ENCODE data around the gene GCN1.
A peak's percentile ranks its signal among the peaks of the same experiment; 100 is the strongest.

GCN1 gene

DNA sequence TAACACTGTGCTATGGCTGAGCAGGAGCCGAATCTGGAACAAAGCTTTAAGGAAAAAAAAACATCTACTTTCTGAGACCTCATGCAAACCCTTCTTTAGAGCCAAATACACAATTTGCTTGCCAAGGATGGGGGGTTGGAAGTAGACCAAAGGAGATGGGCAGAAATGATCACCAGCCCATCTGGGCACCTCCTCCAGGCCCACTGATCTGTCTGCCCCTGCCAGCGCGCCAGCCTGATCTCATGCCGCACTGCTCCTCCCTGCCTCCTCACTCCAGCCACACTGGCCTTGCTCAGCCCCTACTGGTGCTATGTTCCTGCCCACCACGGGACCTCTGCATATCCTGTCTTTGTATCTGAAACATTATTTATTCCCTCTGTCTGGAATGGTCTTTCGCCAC lies 53.2 kb downstream of the GCN1 start:
- DNase-seq: no peak

DNA sequence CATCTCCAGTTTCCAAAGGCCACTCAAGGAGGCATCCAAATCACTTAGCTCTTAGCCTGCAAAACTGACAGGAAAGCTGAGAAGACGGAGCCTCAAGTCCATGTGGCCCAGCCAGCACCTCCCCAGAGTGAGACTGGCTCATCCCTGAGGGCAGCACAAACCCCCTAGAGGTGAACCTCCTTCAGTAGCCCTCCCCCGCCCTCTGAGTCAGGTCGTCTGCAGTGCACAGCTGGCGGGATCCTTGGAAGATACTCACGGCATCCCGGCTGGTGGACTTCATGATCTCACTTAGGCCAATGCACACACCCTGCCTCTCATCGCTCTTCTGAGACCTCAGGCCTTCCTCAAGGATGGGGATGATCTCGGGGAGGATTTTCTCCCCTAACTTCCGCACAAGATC lies 53.9 kb downstream of the GCN1 start:
- DNase-seq: no peak

DNA sequence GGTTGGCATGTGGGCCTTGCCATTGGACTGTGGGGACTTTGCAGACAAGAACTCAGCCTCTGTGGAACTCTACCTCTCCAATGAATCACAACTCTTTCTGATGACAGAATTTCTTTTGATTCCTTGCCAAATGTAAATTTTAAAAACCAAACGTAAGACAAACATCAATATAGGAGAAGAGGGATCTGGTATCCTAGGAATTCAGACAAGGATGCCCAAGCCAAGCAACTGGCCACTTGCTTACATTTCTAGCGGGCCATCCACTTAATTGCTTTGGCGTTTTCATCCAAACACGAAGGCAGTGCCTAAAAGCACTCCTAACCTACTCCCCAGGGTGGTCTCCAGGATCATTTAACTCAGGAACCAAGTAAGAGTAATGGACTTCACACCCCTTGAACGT lies 54.6 kb downstream of the GCN1 start:
- no peak for DNase-seq

DNA sequence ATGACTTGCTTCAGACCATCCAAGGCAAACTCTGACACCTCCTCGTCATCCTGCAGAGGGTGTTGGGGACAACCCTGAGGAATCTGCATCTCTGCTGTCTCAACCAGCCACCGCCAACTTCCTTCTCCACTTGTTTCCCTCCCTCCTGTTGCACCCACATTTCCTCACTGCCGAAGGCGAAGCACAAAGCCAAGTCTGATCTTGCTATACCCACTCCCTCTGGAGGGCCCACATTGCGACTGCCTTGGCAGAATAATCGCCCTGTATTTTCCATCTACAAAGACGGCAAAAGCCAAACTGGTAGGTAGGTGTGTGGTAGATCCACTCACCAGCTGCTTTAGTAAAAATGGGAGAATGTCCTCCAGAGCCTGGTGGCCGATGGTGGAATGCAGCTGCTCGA lies 56.1 kb downstream of the GCN1 start:
- no peak for DNase-seq

DNA sequence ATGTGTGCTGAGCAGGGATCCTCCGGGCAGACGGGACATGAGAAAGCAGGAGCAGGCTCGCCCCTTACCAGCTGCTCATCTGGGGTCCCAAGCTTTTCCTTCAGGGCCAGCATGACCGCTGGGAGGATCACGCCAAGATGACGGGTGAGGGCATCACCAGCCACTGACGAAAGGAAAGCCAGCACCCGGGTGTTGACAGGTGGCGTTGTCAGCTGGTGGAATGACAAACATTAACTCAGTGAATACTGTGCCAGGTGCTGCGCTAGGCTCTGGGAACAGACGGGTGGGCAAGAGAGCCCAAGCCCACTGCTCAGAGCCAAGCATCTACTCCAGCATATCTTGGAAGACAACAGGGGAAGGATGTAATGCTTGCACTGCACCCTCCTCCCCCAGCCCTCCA lies 56.7 kb downstream of the GCN1 start:
- no peak for DNase-seq

DNA sequence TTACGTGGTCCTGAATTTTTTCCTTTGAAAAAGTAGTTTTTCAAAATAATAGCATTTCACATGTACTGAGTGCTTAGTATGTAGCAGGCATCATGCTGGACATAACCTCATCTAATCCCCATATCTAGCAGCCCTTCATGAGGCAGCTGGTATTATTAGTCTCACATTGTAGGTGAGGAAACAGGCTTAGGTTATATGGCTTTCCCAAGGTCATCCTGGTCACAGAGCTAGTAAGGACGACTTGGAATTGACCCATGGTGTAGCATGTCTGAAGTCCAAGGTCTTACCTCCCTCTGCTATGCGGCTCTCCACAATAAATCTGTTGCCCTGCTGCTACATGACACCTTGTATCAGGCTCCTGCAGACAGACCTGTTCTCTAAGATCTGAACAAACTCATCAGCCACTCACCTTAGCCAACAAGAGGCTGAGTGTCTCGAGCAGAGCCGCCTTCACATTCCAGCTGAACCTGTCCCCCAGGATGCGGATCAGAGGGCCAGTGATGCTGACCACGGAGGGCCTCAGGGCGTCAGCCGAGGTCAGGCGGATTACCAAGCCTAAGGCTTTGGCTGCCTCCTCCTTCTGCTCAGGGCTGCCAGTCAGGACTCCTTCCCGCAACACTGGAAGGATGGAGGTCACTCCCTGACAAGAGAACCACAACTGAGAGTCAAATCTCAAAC lies 58.3 kb downstream of the GCN1 start:
- DNase-seq: no peak

DNA sequence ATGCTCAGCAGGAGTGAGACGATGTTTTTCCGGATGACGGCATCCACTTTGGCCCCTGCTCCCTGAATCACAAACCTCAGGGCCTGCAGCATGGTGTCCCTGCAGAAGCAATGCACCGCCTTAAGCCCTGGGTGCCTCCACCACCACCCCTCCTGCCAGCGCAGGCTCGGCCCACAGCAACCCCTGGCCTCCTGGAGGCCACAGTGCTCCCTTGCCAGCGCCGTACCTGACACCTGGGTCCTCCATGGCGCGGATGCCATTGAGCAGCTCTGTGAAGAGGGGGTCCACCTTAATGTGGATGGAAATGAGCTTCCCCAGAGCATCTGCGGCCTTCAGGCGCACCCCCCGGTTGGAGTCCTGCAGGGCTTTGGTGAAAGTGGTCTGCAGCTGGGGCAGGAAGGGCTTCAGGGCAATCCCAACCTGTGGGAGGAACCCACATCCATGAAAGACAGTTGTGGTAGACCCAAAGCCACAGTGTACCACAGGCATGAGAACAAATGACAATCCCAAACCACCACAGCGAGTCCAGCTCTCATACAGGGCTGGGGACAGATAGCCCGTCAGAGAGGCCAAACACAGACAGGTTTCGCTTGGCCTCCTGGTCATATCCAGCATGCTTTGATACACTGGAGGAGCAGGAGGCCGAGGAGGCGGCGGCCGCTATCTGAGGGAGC lies 60.1 kb downstream of the GCN1 start:
- DNase-seq: no peak

DNA sequence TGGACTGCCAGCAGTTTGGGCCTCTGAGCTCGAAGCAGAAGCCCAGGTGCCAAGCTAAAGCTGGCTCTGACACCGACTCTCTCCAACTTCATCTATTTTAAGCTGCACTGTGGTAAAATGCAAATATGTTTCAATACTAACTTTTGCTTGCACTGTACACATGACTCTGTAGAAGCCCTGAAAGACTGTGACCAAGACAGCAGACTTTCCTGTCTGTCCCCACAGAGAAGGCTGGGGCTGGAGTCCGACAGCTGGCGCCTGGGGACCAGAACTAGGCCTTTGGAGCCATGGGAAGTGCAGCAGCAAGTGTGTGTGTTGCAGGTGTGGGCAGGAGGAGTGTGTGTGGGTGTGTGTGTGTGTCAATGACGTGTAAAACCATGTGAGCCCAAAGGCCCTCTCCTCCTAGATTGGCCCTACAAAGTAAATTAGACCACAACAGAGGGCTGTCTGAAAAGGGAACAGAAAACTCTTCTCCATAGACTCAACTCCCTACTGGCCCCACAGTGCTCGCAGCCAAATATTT lies 61.6 kb downstream of the GCN1 start:
- no peak for DNase-seq

DNA sequence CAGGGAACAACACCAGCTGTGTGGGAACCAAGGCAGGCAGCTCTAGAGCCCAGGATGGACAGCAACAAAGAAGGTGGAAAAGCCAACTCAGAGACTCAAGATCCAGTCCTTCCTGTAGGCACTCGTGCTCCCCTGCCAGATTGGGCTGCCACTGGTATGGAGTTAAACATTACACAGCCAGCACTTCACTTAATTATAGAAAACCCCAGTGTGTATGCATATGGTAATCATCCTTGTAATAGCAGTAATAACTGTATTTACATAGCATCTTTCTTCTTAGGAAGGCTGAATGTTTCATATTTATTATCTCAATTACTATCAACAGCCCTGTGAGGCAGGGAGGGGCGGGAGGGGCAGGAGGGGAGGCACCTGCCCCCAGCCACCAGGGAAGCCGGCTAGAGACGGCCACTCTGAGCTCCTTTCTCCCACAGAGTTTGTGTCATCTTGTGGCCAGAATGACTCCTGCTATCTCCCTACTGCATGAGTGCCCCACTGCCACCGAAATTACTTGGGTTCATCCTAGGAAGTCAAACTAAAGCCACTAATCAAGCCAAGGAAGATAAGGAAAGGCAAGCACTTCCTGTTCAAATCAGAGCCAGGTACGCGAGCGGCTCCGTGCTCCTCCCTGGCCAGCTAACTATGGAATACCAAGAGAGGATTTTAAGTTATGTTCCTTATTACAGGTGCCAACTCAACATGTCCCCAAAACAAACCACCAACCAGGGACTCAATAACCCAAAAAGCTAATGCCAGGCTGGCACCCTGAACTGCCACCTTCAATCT lies 62.3 kb downstream of the GCN1 start:
- no peak for DNase-seq

DNA sequence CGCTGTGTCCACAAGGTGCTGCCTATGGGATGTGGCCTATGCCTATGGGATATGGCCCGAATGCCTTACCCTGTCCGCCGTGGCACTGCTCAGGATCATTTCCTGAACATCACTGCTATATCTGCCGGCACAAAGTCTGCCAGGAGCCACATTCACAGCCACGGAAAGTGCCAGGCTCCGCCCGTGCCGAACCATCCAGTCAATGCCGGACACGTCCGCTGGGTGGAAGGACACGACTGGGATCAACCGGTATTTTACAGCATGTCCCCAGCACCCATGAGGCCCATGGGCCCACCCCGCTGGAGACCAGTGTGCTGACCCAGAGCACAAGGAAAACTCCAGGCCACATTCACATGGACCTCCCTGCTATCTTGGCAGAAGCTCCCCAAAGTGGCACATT lies 63.4 kb downstream of the GCN1 start:
- no peak for DNase-seq

DNA sequence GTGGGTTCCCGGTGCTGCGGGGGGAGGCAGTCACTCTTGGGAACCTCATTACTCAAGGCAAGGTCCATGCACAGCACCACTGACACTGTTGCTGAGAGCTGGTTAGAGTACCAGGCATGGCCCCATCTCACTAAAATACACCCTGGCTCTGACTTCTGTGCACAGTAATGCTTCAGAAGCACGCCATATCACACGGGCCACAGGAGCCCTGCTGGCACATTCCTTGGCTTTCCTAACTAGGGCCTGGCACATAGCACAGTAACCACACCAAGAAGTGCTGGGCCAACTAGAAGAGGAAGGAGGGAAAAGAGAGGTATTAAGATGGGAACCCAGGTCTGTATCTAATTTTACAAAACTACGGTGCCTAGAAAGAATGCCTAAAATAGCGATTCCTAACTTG lies 64.5 kb downstream of the GCN1 start:
- no peak for DNase-seq

DNA sequence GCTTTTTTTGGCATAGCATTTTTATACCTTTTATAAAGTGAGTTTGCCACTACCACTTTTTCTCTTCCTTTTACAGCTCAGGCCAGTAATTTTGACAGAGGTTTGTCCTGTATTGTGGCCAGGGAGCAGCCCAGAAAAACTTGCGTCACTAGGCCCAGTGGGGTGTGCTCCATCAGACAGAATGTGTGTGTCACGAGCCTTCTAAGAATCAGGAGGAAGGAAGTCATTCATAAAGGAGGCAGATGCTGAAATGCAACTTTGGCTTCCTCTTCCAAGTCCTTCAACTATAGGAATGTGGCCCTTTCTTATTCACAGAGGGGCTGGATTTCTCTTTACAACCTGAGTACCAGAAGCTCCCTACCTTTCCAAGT lies 67.9 kb downstream of the GCN1 start:
- no peak for DNase-seq

DNA sequence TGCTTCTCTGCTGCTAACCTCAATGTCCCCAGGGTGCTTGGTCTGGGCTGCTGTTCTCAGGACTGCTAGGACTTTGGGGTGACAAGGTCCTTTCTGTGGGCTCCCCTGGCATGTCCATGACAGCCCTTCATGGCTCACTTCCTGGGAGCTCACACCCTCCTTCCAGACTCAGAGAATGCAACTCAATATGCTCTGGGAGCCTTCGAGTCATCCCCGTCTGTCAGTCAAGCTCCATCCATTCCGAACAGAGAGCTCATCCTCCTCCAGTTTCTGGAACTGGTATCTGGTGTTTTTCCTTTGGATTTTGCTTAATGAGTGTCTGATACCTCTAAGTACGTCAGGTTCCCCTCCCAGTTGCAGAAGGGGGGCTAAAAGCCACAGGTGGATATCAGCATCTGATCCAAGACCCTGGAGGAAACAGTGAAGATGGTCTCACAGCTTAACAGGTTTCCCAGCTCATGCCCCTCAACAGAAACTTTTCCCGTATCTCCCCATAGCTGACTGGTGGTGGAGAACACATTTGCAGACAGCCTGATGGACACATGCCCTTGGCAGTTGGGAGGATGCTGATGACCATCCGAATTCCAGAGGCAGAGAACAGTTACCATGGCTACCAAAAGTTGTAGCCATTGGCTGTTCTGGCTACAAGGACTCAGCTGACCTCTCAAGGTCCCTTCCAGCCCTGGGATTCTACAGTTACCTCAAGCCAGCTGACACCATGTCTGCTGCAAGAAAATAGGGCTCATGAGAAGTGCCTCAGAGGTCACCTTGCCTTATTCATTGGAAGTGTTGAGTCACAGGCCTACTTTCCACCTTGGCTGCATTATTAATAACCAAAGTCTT lies 68.5 kb downstream of the GCN1 start:
- DNase-seq: no peak

DNA sequence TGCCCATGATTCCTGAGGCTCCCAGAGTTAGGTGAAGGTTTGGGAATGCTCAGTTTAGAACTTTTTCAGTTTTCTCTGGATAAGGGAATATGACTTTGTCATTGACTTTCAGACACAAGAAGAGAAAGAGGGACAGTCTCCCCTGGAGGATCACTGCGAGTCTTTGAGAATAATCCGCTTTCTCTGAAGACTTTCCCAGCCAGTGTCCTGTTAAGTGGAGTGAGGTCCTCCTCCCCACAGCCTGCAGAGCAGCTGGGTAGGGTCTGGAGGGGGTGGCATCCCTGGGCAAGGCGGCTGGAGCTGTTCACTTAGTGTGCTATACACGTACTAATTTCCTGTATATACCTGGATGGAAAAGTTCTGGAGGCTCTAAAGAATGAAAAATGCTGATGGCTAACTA lies 69.5 kb downstream of the GCN1 start:
- DNase-seq: no peak

DNA sequence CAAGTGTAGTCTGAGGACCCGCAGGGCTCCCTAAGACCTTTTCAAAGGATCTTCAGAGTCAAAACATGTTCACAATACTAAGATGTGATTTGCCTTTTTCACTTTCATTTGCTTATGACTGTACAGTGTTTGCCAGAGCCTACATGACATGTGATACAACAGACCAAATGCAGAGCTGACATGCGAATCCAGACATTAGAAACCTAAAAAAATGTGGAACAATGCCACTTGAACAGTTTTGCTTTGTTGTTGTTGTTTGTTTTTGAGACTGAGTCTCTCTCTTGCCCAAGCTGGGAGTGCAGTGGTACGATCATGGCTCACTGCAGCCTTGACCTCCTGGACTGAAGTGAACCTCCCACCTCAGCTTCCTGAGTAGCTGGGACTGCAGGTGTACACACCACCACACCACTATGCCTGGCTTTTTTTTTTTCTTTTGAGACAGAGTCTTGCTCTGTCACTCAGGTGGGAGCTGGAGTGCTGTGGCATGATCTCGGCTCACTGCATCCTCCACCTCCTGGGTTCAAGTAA lies 72.7 kb downstream of the GCN1 start:
- no peak for DNase-seq

DNA sequence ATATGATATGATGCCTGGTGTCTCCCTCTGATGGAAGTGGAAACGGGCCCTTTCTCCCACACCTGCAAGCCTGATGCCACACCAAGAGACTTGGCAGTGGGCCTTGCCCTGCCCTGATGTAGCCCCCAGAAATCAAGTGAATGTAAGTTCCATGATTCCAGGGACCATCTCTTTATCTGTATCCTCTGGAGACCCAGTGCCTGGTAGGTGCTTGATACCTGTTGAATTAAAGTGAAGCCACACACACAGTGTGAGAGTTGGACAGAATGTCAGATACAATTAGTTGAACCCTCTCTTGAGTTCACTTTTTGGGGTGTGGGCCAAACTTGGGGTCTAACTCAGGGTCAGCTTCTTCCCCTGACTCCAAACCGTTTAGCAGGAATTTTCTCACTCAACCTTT lies 73.2 kb downstream of the GCN1 start:
- DNase-seq: no peak

DNA sequence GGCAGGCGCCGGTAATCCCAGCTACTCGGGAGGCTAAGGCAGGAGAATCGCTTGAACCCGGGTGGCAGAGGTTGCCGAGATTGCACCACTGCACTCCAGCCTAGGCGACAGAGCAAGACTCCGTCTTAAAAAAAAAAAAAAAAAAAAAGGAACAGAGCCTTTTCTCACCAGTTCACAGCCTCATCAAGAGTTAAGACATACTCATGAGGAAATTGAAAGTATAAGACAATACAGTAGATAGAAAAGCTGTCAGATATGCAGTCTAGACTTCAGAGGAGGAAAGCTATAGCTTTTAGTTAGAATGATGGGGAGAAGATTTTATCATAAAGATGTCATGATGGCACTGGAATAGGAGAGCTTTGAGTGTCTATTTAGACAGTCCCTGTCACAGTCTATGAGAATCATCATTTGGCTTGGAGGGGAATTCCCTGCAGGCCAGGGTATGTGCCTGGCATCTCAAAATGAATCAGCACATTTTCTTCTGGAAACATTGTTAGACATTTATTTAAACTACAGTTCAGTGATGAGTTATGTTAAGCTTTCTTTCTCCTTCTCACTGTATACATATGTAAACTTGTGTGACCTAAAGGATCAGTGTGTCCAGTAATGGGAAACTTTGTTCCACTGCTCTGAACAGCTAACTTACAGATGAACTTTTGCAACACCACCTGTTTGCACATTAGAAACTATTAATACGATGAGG lies 75.1 kb downstream of the GCN1 start:
- DNase-seq: no peak

DNA sequence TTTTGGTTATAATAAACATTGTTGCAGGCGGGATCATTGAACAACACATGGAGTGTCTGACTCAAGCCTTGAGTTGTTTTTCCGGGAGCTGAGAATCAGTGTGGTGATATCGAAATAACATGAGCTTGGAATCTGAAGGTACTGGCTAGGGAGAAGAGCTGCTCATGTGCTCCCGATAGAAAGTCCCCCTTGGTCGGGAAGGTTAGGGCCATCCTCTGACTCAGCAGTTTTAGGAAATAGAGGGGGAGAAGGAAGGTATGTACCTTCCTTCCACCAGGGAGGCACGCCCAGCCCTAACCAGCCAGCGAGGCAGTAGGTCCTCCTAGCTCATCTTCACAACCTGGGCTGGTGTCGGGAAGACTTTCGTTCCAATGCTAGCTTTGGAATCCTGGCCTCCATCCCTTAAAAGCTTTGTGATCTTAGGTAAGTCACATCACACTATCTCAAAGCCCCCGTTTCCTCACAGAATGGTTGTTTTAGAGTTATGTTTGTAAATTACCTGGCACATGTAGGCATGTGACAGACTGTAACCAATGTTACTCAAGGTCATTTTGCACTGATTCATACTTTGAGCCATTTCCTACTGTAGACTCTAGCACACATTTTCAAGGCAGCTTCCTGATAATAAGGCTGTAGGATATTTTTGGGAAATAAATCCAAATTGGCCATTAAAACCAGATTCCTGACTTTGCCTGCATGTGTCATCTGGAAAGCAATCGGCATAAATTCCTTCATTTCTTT lies 76.0 kb downstream of the GCN1 start:
- DNase-seq: no peak

DNA sequence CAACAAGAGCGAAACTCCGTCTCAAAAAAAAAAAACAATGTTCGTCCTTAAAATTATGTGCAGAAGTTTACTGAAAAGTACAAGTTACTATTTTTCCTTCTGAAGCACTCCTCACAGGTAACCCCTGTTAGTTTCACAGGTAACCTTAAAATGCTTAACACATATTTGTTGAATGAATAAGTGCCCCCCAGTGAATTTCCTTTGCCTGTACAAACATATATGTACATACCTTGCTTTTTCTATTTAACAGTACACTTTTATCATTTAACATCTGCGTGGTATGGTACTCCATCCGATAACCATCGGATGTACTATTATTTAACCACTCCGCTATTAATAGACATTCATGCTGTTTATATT lies 76.6 kb downstream of the GCN1 start:
- DNase-seq: no peak

DNA sequence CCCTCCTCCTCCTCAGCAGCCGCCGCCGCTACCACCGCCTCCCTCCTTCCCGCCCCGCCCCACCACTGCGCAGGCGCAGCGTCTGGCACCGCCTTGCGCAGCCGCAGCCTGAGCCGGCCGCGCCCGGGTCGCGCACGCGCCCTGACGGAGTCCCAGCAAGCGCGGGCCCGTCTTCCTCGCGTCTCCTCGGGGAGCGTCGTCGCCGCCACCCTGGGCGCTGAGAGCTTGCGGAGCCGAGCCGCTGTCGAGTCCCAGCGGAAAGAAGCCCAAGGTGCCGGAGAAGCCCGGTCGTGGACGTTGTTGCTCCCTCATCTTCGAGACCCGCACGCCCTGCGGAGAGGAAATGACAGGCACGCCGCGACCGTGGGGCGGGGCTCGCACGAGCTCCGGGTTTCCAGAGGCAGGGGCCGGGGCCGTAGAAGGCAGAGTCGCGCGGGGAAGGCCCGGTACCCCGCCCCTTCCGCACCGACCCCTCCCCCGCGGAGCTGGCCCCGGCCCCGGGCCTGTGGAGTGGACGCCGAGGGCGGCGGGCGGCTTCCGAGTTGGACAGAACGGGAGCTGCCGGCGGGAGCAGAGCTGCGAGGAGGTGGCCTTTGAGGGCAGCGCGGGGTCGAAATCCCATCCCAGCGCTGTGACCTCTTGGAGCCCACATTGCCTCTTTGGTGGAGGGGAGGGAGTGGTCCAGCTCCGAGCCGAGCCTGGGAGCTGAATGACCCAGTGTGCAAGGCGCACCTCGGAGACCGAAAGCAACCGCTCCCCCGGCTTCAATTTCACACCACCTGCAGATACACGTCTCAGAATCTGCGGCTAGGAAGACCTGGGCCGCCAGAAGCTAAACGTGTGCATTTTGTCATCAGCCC lies 77.5 kb downstream of the GCN1 start:
- DNase-seq: peak; percentile 95

DNA sequence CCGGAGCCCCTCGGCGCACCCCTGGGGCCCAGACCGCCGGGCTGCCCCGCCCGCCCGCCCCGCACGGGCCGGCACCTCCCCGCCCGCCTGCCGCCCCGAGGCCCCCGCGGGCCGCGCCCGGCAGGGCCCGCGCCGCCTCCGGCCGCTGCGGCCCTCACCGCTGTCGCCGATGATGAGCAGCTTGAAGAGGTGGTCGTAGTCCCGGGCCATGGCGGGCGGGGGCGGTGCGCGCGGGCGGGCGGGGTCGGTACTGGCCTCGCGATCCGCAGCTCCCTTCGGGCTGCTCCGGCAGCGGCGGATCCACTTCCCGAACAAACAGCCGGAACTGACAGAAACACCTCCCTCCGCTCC lies 78.1 kb downstream of the GCN1 start, which contains the start of gene RAB35:
TSS of gene RAB35 (minus strand) at position 313 of the 351 bp plus-strand sequence. CDS start at position 210, 103 bp downstream.
- DNase-seq: no peak

Measured in activated gamma-delta T cell (primary cell).